ENCODE measurements around the gene GP1BA.

GRCh38 chr17:4947411-4948165, 15.5 kb downstream of the GP1BA start:
- TF ChIP-seq CTCF (IDR thresholded peaks at IDR 0.05) = no peak
- TF ChIP-seq EP300 (IDR thresholded peaks at IDR 0.05) = no peak
- peak; percentile 5 for TF ChIP-seq POLR2AphosphoS5 (IDR thresholded peaks at IDR 0.05)

Measured in gastroesophageal sphincter (tissue), 3 donors.